ENCODE data around the gene PTGDS. TPM values are rescaled to one million over a fixed set of nuclear protein-coding genes. Genes with fewer than 3 reads are reported as not detected.
A peak's percentile ranks its signal among the peaks of the same experiment; 100 is the strongest.

PTGDS gene
- total RNA-seq, 1 experiment from 2014 or later = not detected

- no peak for DNase-seq (ENCODE audit: low read depth)
Measured at GRCh38 chr9:136973618-136974617, 3.4 kb upstream of the PTGDS start.

- DNase-seq (ENCODE audit: low read depth) = peak; percentile 29
Measured at GRCh38 chr9:136974817-136975535, 2.3 kb upstream of the PTGDS start.

GRCh38 chr9:136975644-136976043 is 1.7 kb upstream of the PTGDS start:
- DNase-seq (ENCODE audit: low read depth) = peak; percentile 66

GRCh38 chr9:136977649-136978072 is 357 bp downstream of the PTGDS start:
- DNase-seq (ENCODE audit: low read depth) = no peak

GRCh38 chr9:136978073-136978864 is 965 bp downstream of the PTGDS start:
- DNase-seq (ENCODE audit: low read depth) = peak; percentile 26

GRCh38 chr9:136978865-136979544 is 1.7 kb downstream of the PTGDS start:
- no peak for DNase-seq (ENCODE audit: low read depth)

- no peak for DNase-seq (ENCODE audit: low read depth)
Measured at GRCh38 chr9:136979769-136980587, 2.7 kb downstream of the PTGDS start.

GRCh38 chr9:136980669-136981478 is 3.6 kb downstream of the PTGDS start:
- DNase-seq (ENCODE audit: low read depth) = no peak

GRCh38 chr9:136981588-136982231 is 4.4 kb downstream of the PTGDS start:
- DNase-seq (ENCODE audit: low read depth) = peak; percentile 49

- no peak for DNase-seq (ENCODE audit: low read depth)
Measured at GRCh38 chr9:136982232-136983051, 5.1 kb downstream of the PTGDS start, which contains the start of gene LCNL1. Gene LCNL1, plus strand, starts transcription at chr9:136982993. Its CDS starts 594 bp downstream, at chr9:136983587.

- no peak for DNase-seq (ENCODE audit: low read depth)
Measured at GRCh38 chr9:136983167-136983566, 5.9 kb downstream of the PTGDS start.

- DNase-seq (ENCODE audit: low read depth) = no peak
Measured at GRCh38 chr9:136983656-136984314, 6.5 kb downstream of the PTGDS start.

GRCh38 chr9:136984464-136985026 is 7.2 kb downstream of the PTGDS start:
- no peak for DNase-seq (ENCODE audit: low read depth)

GRCh38 chr9:136985027-136985602 is 7.8 kb downstream of the PTGDS start:
- DNase-seq (ENCODE audit: low read depth) = no peak

GRCh38 chr9:136985853-136986252 is 8.5 kb downstream of the PTGDS start:
- DNase-seq (ENCODE audit: low read depth) = no peak

- DNase-seq (ENCODE audit: low read depth) = no peak
Measured at GRCh38 chr9:136988872-136989271, 11.6 kb downstream of the PTGDS start.
